Kidney glomerular epithelial cell (primary cell): Measurements from ENCODE around the gene SLC22A23.

Experiments used
- DNase-seq: peaks from one replicate; lab custom pipeline; 2025; lab: John Stamatoyannopoulos, UW

SLC22A23 gene

GRCh38 chr6:3239110-3239830 is 217.6 kb downstream of the SLC22A23 start:
- no peak for DNase-seq

DNA sequence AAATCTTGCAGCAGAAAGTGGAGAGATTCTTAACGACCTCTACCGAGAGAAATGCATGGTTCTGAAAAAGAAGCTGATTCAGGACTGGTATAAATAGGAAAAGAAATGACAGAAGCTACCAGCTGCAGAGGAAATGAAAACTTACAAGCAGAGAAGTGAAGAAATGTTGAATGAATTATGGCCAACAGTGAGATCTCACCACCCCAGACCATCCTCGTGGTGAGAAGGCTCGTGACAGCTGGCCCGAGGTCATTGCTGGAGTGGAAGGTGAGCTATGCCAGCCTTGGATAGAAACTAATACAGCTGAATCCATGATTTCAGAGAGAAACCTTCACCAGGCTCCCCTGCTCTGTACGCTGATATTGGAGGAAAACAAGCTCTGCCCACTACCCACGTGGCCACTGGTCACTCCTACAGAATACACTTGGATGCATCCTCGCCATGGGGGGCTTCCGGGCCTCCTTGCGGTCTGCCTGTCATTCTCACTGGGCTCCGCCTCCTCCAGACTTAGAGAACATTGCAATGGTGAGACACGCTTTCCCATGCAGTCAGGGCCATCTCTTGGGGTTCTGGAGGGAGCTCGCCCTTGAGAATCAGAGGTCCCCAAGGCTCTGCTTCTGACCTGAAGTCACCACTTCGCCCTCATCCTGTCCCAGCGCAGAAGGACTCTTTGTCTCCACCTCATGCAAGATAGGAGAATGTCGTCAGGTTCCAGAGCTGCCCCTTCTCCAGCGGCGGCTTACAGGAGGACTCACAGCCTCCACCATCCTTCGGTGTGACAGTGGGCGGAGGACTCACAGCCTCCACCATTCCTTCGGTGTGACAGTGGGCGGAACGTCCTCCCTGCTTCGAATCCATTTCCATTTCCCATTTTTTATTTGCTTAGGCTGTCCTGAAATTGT is 218.8 kb downstream of the SLC22A23 start:
- no peak for DNase-seq

DNA sequence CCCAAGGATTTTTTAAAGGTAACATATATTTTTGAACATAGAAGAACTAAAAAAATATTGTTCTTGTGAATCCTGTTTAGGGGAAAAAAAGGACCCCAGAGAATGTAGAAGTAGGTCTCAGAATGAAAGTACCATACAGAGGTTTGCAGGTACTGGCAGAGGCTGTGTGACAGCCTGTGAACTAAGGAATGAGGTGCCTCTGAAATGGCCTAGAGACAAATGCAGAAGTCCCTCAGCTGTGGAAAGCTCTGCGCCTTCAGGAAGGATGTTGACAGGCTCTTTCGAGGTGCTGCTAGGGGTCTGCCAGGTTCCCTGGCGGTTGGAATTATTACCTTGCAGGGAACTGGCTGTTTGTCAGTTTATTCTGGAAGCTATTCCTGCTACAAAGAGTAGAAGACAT is 220.8 kb downstream of the SLC22A23 start:
- DNase-seq: no peak

- no peak for DNase-seq
Observed at GRCh38 chr6:3235486-3235885, 221.4 kb downstream of the SLC22A23 start.

DNA sequence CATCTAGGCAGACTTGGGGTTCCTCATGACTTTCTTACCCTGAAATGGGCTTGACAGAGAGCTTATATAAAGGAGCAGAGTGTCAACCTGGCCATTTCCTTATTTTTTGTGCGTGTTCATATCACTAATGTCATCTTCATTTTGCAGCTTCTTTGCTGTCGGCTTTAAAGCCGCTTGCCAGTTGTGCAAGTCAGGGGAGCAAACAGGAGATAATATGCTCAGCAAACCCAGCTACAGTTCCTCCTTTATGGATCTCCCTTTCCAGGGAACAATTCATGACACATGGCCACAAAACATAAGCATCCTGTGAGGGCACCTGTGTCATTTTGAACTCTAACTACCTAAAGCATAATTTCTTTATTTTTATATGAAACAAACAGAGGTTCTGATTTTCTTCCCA is 222.9 kb downstream of the SLC22A23 start:
- no peak for DNase-seq

- no peak for DNase-seq
Observed at GRCh38 chr6:3233321-3233720, 223.5 kb downstream of the SLC22A23 start.

DNA sequence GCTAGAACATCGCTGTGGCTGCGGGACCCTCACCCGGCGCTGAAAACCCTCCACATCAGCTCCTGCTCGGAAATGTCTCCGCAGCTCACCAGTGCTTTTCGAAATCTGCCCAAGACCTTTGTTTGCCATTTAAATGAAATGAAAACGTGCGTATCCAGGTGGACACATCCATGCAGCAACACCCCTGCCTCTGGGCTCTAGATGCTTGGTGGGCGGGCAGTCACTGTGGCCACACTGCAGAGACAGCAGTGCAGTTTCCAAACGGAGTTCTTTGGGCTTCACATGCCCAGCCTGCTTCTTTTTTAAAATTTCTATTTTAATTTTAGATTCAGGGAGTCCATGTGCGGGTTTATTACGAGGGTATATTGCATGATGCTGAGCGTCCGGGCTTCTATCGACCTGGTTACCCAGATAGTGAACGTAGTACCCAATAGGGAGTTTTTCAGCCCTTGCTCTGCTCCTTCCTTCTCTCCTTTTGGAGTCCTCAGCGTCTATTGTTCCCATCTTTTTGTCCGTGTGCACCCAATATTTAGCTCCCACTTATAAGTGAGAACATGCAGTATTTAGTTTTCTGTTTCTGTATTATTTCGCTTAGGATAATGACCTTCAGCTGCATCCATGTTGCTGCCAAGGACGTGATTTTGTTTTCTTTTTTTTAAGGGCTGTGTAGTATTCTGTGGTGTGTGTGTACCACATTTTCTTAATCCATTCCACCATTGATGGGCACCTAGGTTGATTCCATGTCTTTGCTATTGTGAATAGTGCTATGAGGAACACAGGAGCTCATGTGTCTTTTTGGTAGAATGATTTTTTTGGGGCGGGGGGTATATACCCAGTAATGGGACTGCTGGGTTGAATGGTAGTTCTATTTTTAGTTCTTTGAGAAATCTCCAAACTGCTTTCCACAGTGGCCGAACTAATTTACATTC is 224.6 kb downstream of the SLC22A23 start:
- DNase-seq: no peak

DNA sequence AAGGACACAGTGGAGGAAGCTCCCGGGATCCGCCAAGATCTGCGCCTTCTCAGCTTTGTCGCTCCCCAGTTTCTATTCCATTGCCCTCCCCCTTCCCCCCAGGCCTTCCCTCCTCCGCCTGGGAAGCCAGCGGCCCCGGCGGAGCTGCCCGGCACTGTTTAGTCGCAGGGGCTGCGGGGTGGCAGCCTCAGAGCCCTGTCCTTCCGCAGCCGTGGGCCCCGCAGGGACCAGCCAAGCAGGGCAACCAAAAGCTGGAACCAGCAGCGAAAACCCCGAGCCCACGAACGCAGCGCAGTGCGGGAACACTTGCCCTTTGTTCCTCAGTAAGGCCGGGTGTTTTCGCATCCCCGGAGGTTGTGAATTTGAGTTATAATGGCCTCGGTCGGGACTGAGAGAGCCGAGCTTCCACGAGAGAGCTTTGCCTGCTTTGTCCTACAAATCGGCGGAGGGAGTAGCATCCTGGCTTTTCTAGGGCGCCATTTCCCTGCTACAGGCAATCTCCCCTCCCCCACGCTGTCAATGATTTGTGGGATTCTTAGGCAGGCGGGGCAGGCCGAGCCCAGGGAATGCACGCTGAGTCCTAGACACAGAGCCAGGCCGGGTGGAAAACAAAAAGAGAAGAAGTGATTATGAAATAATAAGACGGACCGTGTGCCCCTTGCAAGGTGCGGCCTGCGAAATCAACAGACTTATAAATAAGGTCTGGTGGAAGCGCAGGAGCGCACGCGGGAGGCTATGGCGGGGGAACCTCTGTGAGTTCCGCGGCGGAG is 225.4 kb downstream of the SLC22A23 start:
- peak; percentile 88 for DNase-seq

DNA sequence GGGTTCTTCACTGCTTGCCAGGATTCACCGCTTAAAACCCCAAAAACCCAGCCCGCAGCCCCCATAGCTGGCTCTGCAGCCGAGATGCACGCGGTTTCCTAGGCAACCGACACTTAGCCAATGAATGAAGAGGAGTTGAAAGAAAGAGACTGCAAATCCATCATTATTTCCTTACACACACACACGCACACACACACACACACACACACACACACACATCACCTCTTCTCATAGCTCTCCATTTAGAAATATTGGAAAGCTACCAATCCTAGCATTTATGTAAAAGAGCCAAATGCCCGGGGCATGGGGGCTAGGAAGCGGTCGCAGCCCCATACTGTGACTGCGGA is 226.0 kb downstream of the SLC22A23 start:
- DNase-seq: peak; percentile 28

GRCh38 chr6:3230256-3230882 is 226.5 kb downstream of the SLC22A23 start:
- no peak for DNase-seq

- DNase-seq: no peak
Observed at GRCh38 chr6:3229566-3230178, 227.2 kb downstream of the SLC22A23 start.

DNA sequence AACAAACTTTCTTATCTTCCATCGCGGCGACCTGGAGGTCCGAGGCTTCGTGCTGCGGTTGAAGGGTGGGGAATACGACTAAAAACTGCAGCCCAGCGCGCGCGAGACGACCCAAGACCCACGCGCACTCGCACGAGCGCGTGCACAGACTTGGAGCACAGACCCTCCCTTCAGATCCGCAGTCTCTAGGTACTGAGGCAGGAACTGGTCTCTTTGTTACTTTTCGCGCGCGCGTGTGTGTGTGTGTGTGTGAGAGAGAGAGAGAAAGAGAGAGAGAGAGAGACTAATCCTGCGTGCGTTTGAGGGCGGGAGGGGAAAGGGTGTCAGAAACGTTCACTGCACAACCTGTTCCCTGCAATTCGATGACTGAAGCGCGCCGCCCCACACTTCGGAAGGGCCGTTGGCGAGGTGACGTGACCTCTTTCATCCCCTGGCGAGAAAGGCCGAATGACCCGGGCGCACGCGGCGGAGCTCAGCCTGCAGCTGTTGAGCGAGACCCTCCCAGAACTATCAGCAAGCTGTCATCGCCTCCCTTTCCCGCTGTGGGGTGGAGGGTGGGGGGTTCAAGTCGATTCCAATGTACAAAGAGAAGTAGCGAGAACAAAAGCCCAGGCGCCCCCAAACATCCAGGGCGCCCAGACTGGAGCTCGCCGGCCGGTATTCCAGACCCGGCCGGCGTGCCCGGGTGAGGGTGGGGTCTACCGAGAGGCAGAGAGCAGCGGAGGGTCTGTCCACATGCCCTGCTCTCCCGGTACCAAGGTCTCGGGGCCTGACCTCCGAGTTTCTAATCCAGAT is 227.9 kb downstream of the SLC22A23 start:
- no peak for DNase-seq

- DNase-seq: no peak
Observed at GRCh38 chr6:3228046-3228671, 228.7 kb downstream of the SLC22A23 start.

- no peak for DNase-seq
Observed at GRCh38 chr6:3227363-3228045, 229.3 kb downstream of the SLC22A23 start, which contains the start of gene TUBB2B. Gene TUBB2B (minus strand): TSS chr6:3227653. CDS start chr6:3227543, 110 bp downstream.

- DNase-seq: peak; percentile 14
Observed at GRCh38 chr6:3226481-3227362, 230.1 kb downstream of the SLC22A23 start.

DNA sequence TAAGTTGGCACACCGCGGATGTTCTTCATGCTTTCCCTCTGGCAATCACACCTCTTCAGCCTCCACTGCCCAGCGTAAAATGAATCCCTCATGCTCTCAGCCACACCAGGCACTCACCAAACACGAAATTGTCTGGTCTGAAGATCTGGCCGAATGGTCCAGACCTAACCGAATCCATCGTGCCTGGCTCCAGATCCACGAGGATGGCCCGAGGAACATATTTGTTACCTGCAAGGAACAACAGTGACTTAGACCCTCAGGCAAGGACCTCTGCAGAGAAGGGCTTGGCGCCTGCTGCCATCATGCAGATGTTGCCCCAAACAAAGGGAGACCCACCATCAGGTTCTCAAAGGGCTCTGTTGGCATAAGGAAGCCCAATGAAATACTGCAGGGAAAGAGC is 230.8 kb downstream of the SLC22A23 start:
- DNase-seq: no peak

- no peak for DNase-seq
Observed at GRCh38 chr6:3222506-3223038, 234.3 kb downstream of the SLC22A23 start.
